GM06990 (cell line): ENCODE results near the gene CACNA1A.

ENCODE experiments used
- DNase-seq: peaks from one replicate; pipeline ENCODE4 v3.0.0-alpha.2; 2011; ENCODE audit not compliant: insufficient read length; ENCODE audit errors: extremely low read depth
- H3K27me3 ChIP-seq: replicated peaks from 2 replicates; pipeline ENCODE4 v1.6.0; 2011; ENCODE audit warnings: low read length; ENCODE audit not compliant: control insufficient read depth, insufficient read depth
- H3K36me3 ChIP-seq: 2 replicates; pipeline ENCODE4 v1.5.1; 2011; ENCODE audit warnings: low read length; ENCODE audit not compliant: control insufficient read depth, insufficient read depth
- H3K4me3 ChIP-seq: replicated peaks from 2 replicates; pipeline ENCODE4 v1.5.1; 2011; ENCODE audit warnings: low read depth, mild to moderate bottlenecking, control low read depth, low read length
- TF ChIP-seq, protein P1 (sequence below): IDR thresholded peaks from 2 replicates; pipeline ENCODE4 v1.5.1; 2011; ENCODE audit warnings: low read length, control low read depth, mild to moderate bottlenecking, inconsistent platforms; ENCODE audit not compliant: insufficient read depth, poor library complexity, severe bottlenecking

The CACNA1A gene

GRCh38 chr19:13315495-13315894 is 190.8 kb downstream of the CACNA1A start:
- Histone ChIP-seq H3K4me3 (no peak overlapping the region), H3K27me3 (no peaks in the 10 kb centered on the region; the same call in 1 of the 2 replicates), H3K36me3 (no peaks in the 10 kb centered on the region)
- TF ChIP-seq, protein P1, sequence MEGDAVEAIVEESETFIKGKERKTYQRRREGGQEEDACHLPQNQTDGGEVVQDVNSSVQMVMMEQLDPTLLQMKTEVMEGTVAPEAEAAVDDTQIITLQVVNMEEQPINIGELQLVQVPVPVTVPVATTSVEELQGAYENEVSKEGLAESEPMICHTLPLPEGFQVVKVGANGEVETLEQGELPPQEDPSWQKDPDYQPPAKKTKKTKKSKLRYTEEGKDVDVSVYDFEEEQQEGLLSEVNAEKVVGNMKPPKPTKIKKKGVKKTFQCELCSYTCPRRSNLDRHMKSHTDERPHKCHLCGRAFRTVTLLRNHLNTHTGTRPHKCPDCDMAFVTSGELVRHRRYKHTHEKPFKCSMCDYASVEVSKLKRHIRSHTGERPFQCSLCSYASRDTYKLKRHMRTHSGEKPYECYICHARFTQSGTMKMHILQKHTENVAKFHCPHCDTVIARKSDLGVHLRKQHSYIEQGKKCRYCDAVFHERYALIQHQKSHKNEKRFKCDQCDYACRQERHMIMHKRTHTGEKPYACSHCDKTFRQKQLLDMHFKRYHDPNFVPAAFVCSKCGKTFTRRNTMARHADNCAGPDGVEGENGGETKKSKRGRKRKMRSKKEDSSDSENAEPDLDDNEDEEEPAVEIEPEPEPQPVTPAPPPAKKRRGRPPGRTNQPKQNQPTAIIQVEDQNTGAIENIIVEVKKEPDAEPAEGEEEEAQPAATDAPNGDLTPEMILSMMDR = no peak
- no peak for DNase-seq

DNA sequence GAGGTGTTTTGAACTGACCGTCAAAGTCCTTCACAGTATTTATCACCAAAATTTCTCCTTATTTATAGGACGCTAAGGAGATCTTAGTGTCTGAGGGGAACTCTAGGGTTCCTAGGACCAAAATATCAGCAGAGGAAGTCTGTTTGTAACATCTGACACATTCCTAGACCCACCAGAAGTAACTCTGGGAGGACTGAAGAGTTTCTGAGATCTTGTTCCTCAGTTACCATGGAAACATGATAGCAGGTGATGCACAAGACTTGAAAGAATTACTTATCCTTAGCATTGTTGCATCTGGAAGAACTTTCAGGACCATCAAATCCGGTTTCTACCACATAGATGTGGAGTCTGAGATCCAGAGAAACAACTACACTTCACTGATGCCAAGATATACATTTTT is 191.5 kb downstream of the CACNA1A start:
- no peak for DNase-seq

GRCh38 chr19:13313875-13314274 is 192.4 kb downstream of the CACNA1A start:
- H3K36me3 ChIP-seq = no peaks in the 10 kb centered on the region
- no peaks in the 10 kb centered on the region; the same call in 1 of the 2 replicates for H3K27me3 ChIP-seq
- no peak for DNase-seq
- TF ChIP-seq, protein P1 = no peak
- no peak overlapping the region for H3K4me3 ChIP-seq

More for the DNA sequence above, 191.5 kb downstream of the CACNA1A start:
- Histone ChIP-seq H3K27me3 (no peaks in the 10 kb centered on the region; the same call in 1 of the 2 replicates), H3K36me3 (no peaks in the 10 kb centered on the region), H3K4me3 (no peak overlapping the region)
- TF ChIP-seq, protein P1 = no peak

DNA sequence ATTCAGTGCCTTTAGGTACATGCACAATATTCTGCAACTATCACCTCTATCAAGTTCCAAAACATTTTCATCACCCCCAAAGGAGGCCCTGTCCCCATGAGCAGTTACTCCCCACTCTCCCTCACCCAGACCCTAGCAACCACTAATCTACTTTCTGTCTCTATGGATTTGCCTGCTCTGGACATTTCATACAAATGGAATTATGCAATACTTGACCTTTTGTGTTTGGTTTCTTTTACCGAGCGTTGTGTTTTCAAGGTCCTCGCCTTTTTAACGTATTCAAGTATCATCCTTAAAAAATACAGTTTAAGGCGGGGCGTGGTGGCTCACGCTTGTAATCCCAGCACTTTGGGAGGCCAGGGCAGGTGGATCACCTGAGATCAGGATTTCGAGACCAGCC is 196.4 kb downstream of the CACNA1A start:
- no peak for DNase-seq
- TF ChIP-seq, protein P1 = no peak
- peaks cover 1% of the 10 kb centered on the region; the same call in 1 of the 2 replicates for H3K27me3 ChIP-seq
- no peak overlapping the region for H3K4me3 ChIP-seq
- H3K36me3 ChIP-seq = no peaks in the 10 kb centered on the region

- Histone ChIP-seq H3K36me3 (no peaks in the 10 kb centered on the region), H3K27me3 (peaks cover 1% of the 10 kb centered on the region), H3K4me3 (no peak overlapping the region)
- no peak for DNase-seq
- TF ChIP-seq, protein P1 = no peak
These were observed 202.7 kb downstream of the CACNA1A start for GRCh38 chr19:13303381-13304129.
